Activated B cell treated with CpG ODN at 0.5 μM for 24 hours (primary cell): ENCODE results near the gene NDOR1. TPM values are rescaled to one million over a fixed set of nuclear protein-coding genes. Genes with fewer than 3 reads are reported as not detected.

ENCODE experiments used
- ATAC-seq: fragments of 200-7000 bp; cut with Tn5 transposase; one replicate; pipeline ENCODE4 v1.10.0; 2021; ENCODE audit warnings: low read depth, mild to moderate bottlenecking, moderate library complexity
- CTCF ChIA-PET: fragments of 350-600 bp; sonication (Branson Sonifier 250); formaldehyde crosslinking; loops from one replicate; lab custom pipeline; 2021; ENCODE audit warnings: antibody characterized with exemption; lab: Charles Lee
- POLR2A ChIA-PET: fragments of 350-600 bp; sonication (Branson Sonifier 250); formaldehyde crosslinking; loops from one replicate; lab custom pipeline; 2021; ENCODE audit warnings: antibody characterized with exemption; lab: Charles Lee
- DNase-seq: peaks from one replicate; pipeline ENCODE4 v3.0.0; 2022
- H3K27ac Mint-ChIP-seq: one replicate; pipeline ENCODE4 v1.8.0; 2020; ENCODE audit warnings: mixed read lengths
- H3K27me3 Mint-ChIP-seq: one replicate; pipeline ENCODE4 v1.8.0; 2021; ENCODE audit warnings: mixed read lengths
- H3K36me3 Mint-ChIP-seq: one replicate; pipeline ENCODE4 v1.8.0; 2021; ENCODE audit warnings: low read depth, mixed read lengths
- H3K4me1 Mint-ChIP-seq: one replicate; pipeline ENCODE4 v1.8.0; 2021; ENCODE audit warnings: mixed read lengths
- H3K4me3 Mint-ChIP-seq: one replicate; pipeline ENCODE4 v1.8.0; 2020; ENCODE audit warnings: mild to moderate bottlenecking, mixed read lengths
- H3K9me3 Mint-ChIP-seq: one replicate; pipeline ENCODE4 v1.8.0; 2020; ENCODE audit warnings: mixed read lengths
- CTCF ChIP-seq: fragments of 200-600 bp; IDR thresholded peaks from one replicate; pipeline ENCODE4 v1.8.0; 2022; ENCODE audit warnings: antibody characterized with exemption, mild to moderate bottlenecking
- intact Hi-C: fragments of 100-400 bp; cut with micrococcal nuclease; formaldehyde crosslinking; loops from one replicate; pipeline ENCODE4 v1.15.1; 2024
- total RNA-seq: library from RNA; stranded (reverse); gene quantifications from 2 replicates; pipeline ENCODE4 v1.2.3, GENCODE V29; 2022

NDOR1 gene
- total RNA-seq, 1 donor from 2014 or later = 38.7 TPM

GRCh38 chr9:137247916-137248175 lies 42.3 kb downstream of the NDOR1 start:
- H3K4me1 Mint-ChIP-seq = peaks cover 10% of the 10 kb centered on the region
- H3K36me3 Mint-ChIP-seq = peaks cover 14% of the 10 kb centered on the region

DNA sequence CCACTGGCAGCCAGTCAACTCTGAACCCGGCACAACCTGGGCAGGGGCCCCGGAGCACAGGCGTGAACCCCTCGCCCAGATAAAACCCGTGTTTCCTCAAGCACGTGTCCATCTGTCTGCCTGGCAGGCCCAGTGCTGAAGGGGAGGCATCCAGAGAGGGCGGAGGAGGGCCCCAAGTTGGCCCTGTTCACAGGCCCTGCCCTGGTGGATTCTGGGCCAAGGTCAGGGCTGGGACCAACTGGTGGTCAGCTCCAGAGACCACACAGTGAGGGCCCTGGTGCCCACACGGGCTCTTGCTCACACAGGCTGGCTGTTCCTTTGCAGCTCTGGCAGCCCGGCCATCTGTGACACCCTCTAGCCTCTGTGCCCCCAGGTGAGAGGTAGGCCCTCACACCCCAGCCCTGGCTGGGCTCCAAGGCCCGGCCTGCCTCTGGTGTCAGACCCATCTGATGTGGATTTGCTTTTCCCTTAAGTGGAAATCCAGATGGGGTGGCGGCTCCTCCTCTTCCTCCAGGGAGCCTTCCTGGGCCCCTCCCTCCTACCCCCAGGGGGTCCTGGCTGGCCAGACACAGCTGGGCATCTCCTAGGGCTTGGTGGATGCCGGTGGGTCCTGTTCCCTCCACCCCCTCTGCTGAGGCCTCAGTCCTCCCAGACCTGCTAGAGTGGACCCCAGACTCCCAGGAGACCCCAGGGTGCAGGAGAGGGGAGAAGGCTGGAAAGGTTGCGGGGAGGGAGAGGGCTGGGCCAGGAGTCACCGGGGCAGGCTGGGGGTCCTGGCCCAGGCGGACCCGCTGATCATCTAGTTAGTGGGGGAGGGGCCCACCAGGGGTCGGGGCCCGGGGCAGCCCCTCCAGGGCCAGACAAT lies 45.1 kb downstream of the NDOR1 start:
- POLR2A ChIA-PET = interaction anchor here (0.6 to 8.5 kb wide), 2 partner anchors 9 to 472 kb away, joined by 10 to 160 read pairs; partner anchors contain the start of gene TUBB4B
- intact Hi-C loops = no loop called here
- DNase-seq (no peak), ATAC-seq (no peak)
- Mint-ChIP-seq H3K4me3 (no peak overlapping the region), H3K36me3 (peaks cover under 1% of the 10 kb centered on the region), H3K27ac (no peak overlapping the region), H3K9me3 (no peaks in the 10 kb centered on the region), H3K27me3 (no peaks in the 10 kb centered on the region), H3K4me1 (peaks cover 7% of the 10 kb centered on the region)
- TF ChIP-seq CTCF = no peak
- CTCF ChIA-PET = no interaction called here

More at GRCh38 chr9:137247916-137248175, 42.3 kb downstream of the NDOR1 start:
- no peak for TF ChIP-seq CTCF
- Mint-ChIP-seq H3K27ac (no peak overlapping the region), H3K4me3 (no peak overlapping the region), H3K9me3 (no peaks in the 10 kb centered on the region), H3K27me3 (no peaks in the 10 kb centered on the region)
- CTCF ChIA-PET = no interaction called here
- POLR2A ChIA-PET = interaction anchor here (0.7 kb wide), 1 partner anchor 481 kb away, joined by 4 read pairs; no protein-coding TSS in a partner anchor
- DNase-seq (no peak), ATAC-seq (no peak)
- intact Hi-C loops = no loop called here

DNA sequence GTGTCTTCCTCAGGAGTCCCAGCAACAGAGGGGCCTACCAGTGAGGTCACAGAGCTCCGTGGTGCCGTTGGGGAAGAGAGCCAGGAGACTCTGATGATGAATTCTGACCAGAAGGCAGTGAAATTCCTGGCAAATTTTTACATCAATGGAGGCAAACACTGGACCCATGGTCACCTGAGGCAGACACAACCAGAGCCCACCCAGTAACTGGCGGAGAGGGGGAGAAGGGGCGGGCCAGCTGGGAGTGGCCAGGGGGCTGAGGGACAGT lies 45.6 kb downstream of the NDOR1 start, which contains the start of gene STPG3:
TSS of gene STPG3 (plus strand) at position 93 of the 268 bp plus-strand sequence. CDS start at position 94, 1 bp downstream.
- H3K36me3 Mint-ChIP-seq = peaks cover 3% of the 10 kb centered on the region
- ATAC-seq (no peak), DNase-seq (no peak)
- no peak within 1 kb of the TSS for H3K27ac Mint-ChIP-seq
- intact Hi-C loops = no loop called here
- H3K9me3 Mint-ChIP-seq = no peaks in the 10 kb centered on the region
- H3K4me3 Mint-ChIP-seq = no peak within 1 kb of the TSS
- H3K27me3 Mint-ChIP-seq = no peaks in the 10 kb centered on the region
- ChIA-PET POLR2A (interaction anchor here (0.6 to 8.5 kb wide), 2 partner anchors 9 to 473 kb away, joined by 10 to 160 read pairs; partner anchors contain the start of gene TUBB4B), CTCF (no interaction called here)
- H3K4me1 Mint-ChIP-seq = peaks cover 8% of the 10 kb centered on the region
- TF ChIP-seq CTCF = no peak

- POLR2A ChIA-PET = interaction anchor here (8.5 kb wide), 1 partner anchor 10 kb away, joined by 160 read pairs; the partner anchor contains the start of gene TUBB4B
- H3K27me3 Mint-ChIP-seq = no peaks in the 10 kb centered on the region
- TF ChIP-seq CTCF = no peak
- no peak for ATAC-seq
- peaks cover 14% of the 10 kb centered on the region for H3K4me1 Mint-ChIP-seq
- H3K9me3 Mint-ChIP-seq = no peaks in the 10 kb centered on the region
- no peak for DNase-seq
- H3K4me3 Mint-ChIP-seq = no peak overlapping the region
- H3K27ac Mint-ChIP-seq = no peak overlapping the region
- intact Hi-C loops = no loop called here
- H3K36me3 Mint-ChIP-seq = peaks cover 4% of the 10 kb centered on the region
- CTCF ChIA-PET = no interaction called here
Measured at GRCh38 chr9:137251490-137252268, 46.2 kb downstream of the NDOR1 start.
